ENCODE data around the gene GRB14.
"Not testable (repeated sequence)": the region's sequence is repeated elsewhere in the genome, so short reads cannot be mapped to it uniquely, and the experiment has no call there.

GRB14 gene

DNA sequence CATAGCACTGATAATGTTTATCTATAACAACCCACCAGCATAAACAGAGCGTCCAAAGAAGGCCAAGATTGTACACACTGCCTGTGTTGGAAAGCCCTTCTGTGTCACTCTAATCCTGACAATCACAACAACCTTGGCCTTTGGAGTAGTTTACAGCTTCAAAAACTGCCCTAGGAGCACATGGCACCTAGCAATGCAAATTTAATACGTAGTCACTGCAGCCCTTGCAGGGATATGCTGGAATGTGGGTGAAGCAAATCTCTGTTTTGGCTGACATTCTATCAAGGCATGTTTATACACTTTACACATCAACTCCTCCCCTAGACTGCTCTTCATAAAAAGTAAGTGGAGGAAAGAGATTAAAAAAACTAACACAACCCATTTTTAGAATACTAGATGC is 66.8 kb downstream of the GRB14 start:
- Histone ChIP-seq H3K9me3 (ENCODE audit: insufficient read depth, low read length, severe bottlenecking) (no peaks in the 10 kb centered on the region), H3K9ac (ENCODE audit: low read depth, low read length) (no peak overlapping the region), H3K79me2 (ENCODE audit: insufficient read depth, low read length) (no peaks in the 10 kb centered on the region), H3K36me3 (ENCODE audit: insufficient read depth, low read length) (no peaks in the 10 kb centered on the region), H3K27me3 (ENCODE audit: insufficient read depth, low read length, poor library complexity) (no peaks in the 10 kb centered on the region), H3K4me3 (ENCODE audit: low read depth in 1 of 2, low read length in 2 of 2) (no peak overlapping the region), H3K4me1 (ENCODE audit: insufficient read depth, low read length) (no peaks in the 10 kb centered on the region), H3K4me2 (ENCODE audit: insufficient read depth, low read length) (no peak overlapping the region), H3K27ac (ENCODE audit: low read length) (no peak overlapping the region), H4K20me1 (ENCODE audit: insufficient read depth, low read length) (no peaks in the 10 kb centered on the region), H2AFZ (ENCODE audit: low read depth, low read length) (no peak overlapping the region)
- TF ChIP-seq EZH2 (IDR thresholded peaks at IDR 0.05; ENCODE audit: borderline replicate concordance, low read depth, low read length, severe bottlenecking), result no peak
- TF ChIP-seq, protein P1, sequence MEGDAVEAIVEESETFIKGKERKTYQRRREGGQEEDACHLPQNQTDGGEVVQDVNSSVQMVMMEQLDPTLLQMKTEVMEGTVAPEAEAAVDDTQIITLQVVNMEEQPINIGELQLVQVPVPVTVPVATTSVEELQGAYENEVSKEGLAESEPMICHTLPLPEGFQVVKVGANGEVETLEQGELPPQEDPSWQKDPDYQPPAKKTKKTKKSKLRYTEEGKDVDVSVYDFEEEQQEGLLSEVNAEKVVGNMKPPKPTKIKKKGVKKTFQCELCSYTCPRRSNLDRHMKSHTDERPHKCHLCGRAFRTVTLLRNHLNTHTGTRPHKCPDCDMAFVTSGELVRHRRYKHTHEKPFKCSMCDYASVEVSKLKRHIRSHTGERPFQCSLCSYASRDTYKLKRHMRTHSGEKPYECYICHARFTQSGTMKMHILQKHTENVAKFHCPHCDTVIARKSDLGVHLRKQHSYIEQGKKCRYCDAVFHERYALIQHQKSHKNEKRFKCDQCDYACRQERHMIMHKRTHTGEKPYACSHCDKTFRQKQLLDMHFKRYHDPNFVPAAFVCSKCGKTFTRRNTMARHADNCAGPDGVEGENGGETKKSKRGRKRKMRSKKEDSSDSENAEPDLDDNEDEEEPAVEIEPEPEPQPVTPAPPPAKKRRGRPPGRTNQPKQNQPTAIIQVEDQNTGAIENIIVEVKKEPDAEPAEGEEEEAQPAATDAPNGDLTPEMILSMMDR (IDR thresholded peaks at IDR 0.05; ENCODE audit: borderline replicate concordance, extremely low read depth, low read length, poor library complexity, severe bottlenecking), result no peak
- DNase-seq, result no peak
- ATAC-seq (ENCODE audit: insufficient read depth, low read depth), result no peak

- peaks cover 3% of the 10 kb centered on the region for H3K4me1 ChIP-seq (ENCODE audit: insufficient read depth, low read length)
- no peaks in the 10 kb centered on the region for H3K27me3 ChIP-seq (ENCODE audit: insufficient read depth, low read length, poor library complexity)
- H3K4me3 ChIP-seq (ENCODE audit: low read depth in 1 of 2, low read length in 2 of 2), result no peak overlapping the region
These were observed 69.8 kb downstream of the GRB14 start for GRCh38 chr2:164551519-164551918.

GRCh38 chr2:164549705-164550104 is 71.6 kb downstream of the GRB14 start:
- DNase-seq; H3K4me3 ChIP-seq (ENCODE audit: low read depth in 1 of 2, low read length in 2 of 2); H3K4me2 ChIP-seq (ENCODE audit: insufficient read depth, low read length); H3K27ac ChIP-seq (ENCODE audit: low read length); H3K9me3 ChIP-seq (ENCODE audit: insufficient read depth, low read length, severe bottlenecking); H3K27me3 ChIP-seq (ENCODE audit: insufficient read depth, low read length, poor library complexity); ATAC-seq (ENCODE audit: insufficient read depth, low read depth); H3K9ac ChIP-seq (ENCODE audit: low read depth, low read length); H4K20me1 ChIP-seq (ENCODE audit: insufficient read depth, low read length); H3K79me2 ChIP-seq (ENCODE audit: insufficient read depth, low read length); H2AFZ ChIP-seq (ENCODE audit: low read depth, low read length); H3K36me3 ChIP-seq (ENCODE audit: insufficient read depth, low read length): not testable (repeated sequence)
- peaks cover 20% of the 10 kb centered on the region for H3K4me1 ChIP-seq (ENCODE audit: insufficient read depth, low read length)

More at GRCh38 chr2:164551519-164551918, 69.8 kb downstream of the GRB14 start:
- ATAC-seq (ENCODE audit: insufficient read depth, low read depth) (no peak), DNase-seq (no peak)
- H2AFZ ChIP-seq (ENCODE audit: low read depth, low read length), result no peak overlapping the region
- no peaks in the 10 kb centered on the region for H3K36me3 ChIP-seq (ENCODE audit: insufficient read depth, low read length)
- H3K27ac ChIP-seq (ENCODE audit: low read length), result no peak overlapping the region
- no peak overlapping the region for H3K9ac ChIP-seq (ENCODE audit: low read depth, low read length)
- no peaks in the 10 kb centered on the region for H4K20me1 ChIP-seq (ENCODE audit: insufficient read depth, low read length)
- H3K79me2 ChIP-seq (ENCODE audit: insufficient read depth, low read length), result no peaks in the 10 kb centered on the region
- no peak for TF ChIP-seq EZH2 (IDR thresholded peaks at IDR 0.05; ENCODE audit: borderline replicate concordance, low read depth, low read length, severe bottlenecking)
- TF ChIP-seq, protein P1 (IDR thresholded peaks at IDR 0.05; ENCODE audit: borderline replicate concordance, extremely low read depth, low read length, poor library complexity, severe bottlenecking), result no peak
- H3K4me2 ChIP-seq (ENCODE audit: insufficient read depth, low read length), result no peak overlapping the region
- H3K9me3 ChIP-seq (ENCODE audit: insufficient read depth, low read length, severe bottlenecking), result no peaks in the 10 kb centered on the region

- 0 out of 2 replicates have a peak overlapping the region, but pooled peaks have one; percentile 46 for H3K27ac ChIP-seq (ENCODE audit: low read length)
- H4K20me1 ChIP-seq (ENCODE audit: insufficient read depth, low read length), result no peaks in the 10 kb centered on the region
- no peaks in the 10 kb centered on the region for H3K36me3 ChIP-seq (ENCODE audit: insufficient read depth, low read length)
- H3K4me2 ChIP-seq (ENCODE audit: insufficient read depth, low read length), result no peak overlapping the region
- no peak overlapping the region for H3K9ac ChIP-seq (ENCODE audit: low read depth, low read length)
- ATAC-seq (ENCODE audit: insufficient read depth, low read depth), result peak; percentile 78
- no peaks in the 10 kb centered on the region for H3K27me3 ChIP-seq (ENCODE audit: insufficient read depth, low read length, poor library complexity)
- H3K9me3 ChIP-seq (ENCODE audit: insufficient read depth, low read length, severe bottlenecking), result peaks cover 10% of the 10 kb centered on the region
- H3K4me1 ChIP-seq (ENCODE audit: insufficient read depth, low read length), result peaks cover 26% of the 10 kb centered on the region
- no peak overlapping the region for H3K4me3 ChIP-seq (ENCODE audit: low read depth in 1 of 2, low read length in 2 of 2)
- no peak overlapping the region for H2AFZ ChIP-seq (ENCODE audit: low read depth, low read length)
- peak; percentile 18 for DNase-seq
- H3K79me2 ChIP-seq (ENCODE audit: insufficient read depth, low read length), result no peaks in the 10 kb centered on the region
- TF ChIP-seq, protein P1 (IDR thresholded peaks at IDR 0.05; ENCODE audit: borderline replicate concordance, extremely low read depth, low read length, poor library complexity, severe bottlenecking), result no peak
- no peak for TF ChIP-seq EZH2 (IDR thresholded peaks at IDR 0.05; ENCODE audit: borderline replicate concordance, low read depth, low read length, severe bottlenecking)
These were observed 75.8 kb downstream of the GRB14 start for GRCh38 chr2:164545484-164545883.

Data from DND-41 (cell line).